Pancreas (tissue), 10 donors: Measurements from ENCODE around the gene PITPNM1. TPM values are rescaled to one million over a fixed set of nuclear protein-coding genes. Genes with fewer than 3 reads are reported as not detected.

Experiments
- ATAC-seq, 4 donors: fragments of 200-7000 bp; cut with Tn5 transposase; one replicate each; pipeline versions ENCODE4 v1.8.0 to v1.9.1; 2020; ENCODE audit warnings: mild to moderate bottlenecking in 4 of 4, moderate library complexity in 4 of 4
- DNase-seq, 6 donors: peaks; one replicate each; pipeline ENCODE4 v3.0.0-alpha.2; 2020
- FAIRE-seq: peaks from 2 replicates; lab custom pipeline; 2012; peaks lifted over from hg19 to GRCh38; lab: Jason Lieb, UNC
- H3K27ac ChIP-seq, 4 donors: fragments of 200-600 bp; sonication (generic); 1 replicate in 3 of 4; 2 replicates in 1 of 4; pipeline versions ENCODE4 v1.5.0 to v1.8.0; 2020
- H3K27me3 ChIP-seq, 4 donors: fragments of 200-600 bp; one replicate each; pipeline ENCODE4 v1.8.0; 2021
- H3K36me3 ChIP-seq, 3 donors: fragments of 200-600 bp; sonication (generic) in 1 of 3; one replicate each; pipeline versions ENCODE4 v1.5.0 to v1.8.0; 2020 to 2021
- H3K4me1 ChIP-seq, 3 donors: fragments of 200-600 bp; one replicate each; pipeline ENCODE4 v1.8.0; 2021
- H3K4me3 ChIP-seq, 4 donors: fragments of 200-600 bp; sonication (generic) in 2 of 4; one replicate each; pipeline versions ENCODE4 v1.5.0 to v1.8.0; 2020 to 2021
- H3K9me3 ChIP-seq, 4 donors: fragments of 200-600 bp; one replicate each; pipeline ENCODE4 v1.8.0; 2021
- CTCF ChIP-seq, 4 donors: fragments of 200-600 bp; sonication (generic) in 3 of 4; IDR thresholded peaks; one replicate each; pipeline versions ENCODE4 v1.5.0 to v1.8.0; 2021; ENCODE audit warnings: antibody characterized with exemption in 4 of 4
- WGBS, 2 donors: extraction: QIAGEN DNeasy Blood & Tissue Kit; methylation state at CpG; one replicate each; pipeline ENCODE4 v1.1.7; 2013; 5-methylcytosine and 5-hydroxymethylcytosine counted together
- intact Hi-C, 3 donors: fragments of 100-400 bp; cut with DNase I; formaldehyde crosslinking; loops; one replicate each; pipeline versions ENCODE4 v1.11.1 to v1.14.2; 2022
- polyA plus RNA-seq, 2 donors: library from polyadenylated mRNA; stranded (reverse); fragments of 200-250 nt; gene quantifications; one replicate each; pipeline ENCODE4 v1.2.3, GENCODE V29; 2013
- total RNA-seq, 6 donors: library from RNA; stranded (reverse); fragmentation: NEBNext Ultra II Directional in 4 of 6; extraction: Animal tissue kit (Norgen Biotek cat#: 25700) in 4 of 6; gene quantifications; one replicate each; pipeline versions ENCODE4 v1.2.1 to v1.2.4, GENCODE V29; 2021 to 2023
- donor health status: healthy with polysubstance abuse.
- donor health status: DM: no; HTN: no; CAD: no; lungs with moderate emphysema.
- donor health status: DM: no; HTN: no; CAD: no.
- donor health status: control.
- donor health status: control.
- donor health status: Bipolar disorder and iron deficiency.
- donor health status: DM: yes; HTN: yes; CAD: no.
- donor health status: DM: no; HTN: no; CAD: no.
- donor health status: DM: no; HTN: no; CAD: no.
- donor health status: DM: yes; HTN: yes; CAD: no.

The PITPNM1 gene
- total and polyA plus RNA-seq, 8 donors = 10.2 to 35.7 (median 24.3) TPM

DNA sequence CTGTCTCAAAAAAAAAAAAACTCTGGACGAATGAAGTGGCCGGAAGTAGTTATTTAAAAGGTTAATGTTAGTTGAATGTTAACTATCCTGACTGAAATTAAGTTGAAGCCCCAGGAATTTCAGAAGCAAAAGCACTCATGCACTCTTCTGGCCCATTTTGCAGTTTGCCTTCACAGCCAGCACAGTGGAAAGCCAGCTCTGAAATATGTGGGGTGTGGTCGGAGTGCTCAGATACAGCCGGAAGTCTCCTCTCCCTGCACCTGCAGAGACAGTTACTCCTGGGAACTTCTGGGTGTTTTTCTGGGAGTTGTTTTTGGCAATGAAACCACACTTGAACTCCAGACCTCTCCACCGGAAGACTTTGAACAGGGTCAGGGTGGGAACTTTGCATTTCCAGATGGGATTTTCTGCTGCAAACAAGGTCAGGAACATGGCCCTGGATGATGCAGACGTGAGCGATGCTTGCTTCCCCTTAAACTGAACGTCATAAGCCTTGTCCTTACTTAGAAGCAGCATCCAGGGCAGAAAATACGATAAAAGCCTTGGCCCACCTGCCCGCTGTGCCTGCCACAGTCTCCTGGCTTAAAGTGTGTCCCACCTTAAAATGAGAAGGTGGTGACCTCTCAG lies 39.6 kb upstream of the PITPNM1 start:
- Histone ChIP-seq H3K4me3 (no peak overlapping the region), H3K27ac (peak overlapping the region in 2 of 4 donors; percentile 6 to 42), H3K36me3 (no peaks in the 10 kb centered on the region), H3K4me1 (peaks cover 4 to 6% (median 5%) of the 10 kb centered on the region in 3 donors), H3K9me3 (no peaks in the 10 kb centered on the region), H3K27me3 (no peaks in the 10 kb centered on the region)
- no peak for TF ChIP-seq CTCF (IDR thresholded peaks at IDR 0.05)
- ATAC-seq = peak in 3 of 4 donors; percentile 33 to 45 (median 37)
- no peak for FAIRE-seq
- WGBS, 2 donors = 55 to 60% methylated on average over 10 of the region's 10 CpGs
- intact Hi-C loops = no loop called here
- DNase-seq = no peak

- Histone ChIP-seq H3K4me3 (no peak overlapping the region), H3K9me3 (no peaks in the 10 kb centered on the region), H3K36me3 (no peaks in the 10 kb centered on the region), H3K4me1 (peaks cover 4 to 6% (median 5%) of the 10 kb centered on the region in 3 donors), H3K27me3 (no peaks in the 10 kb centered on the region), H3K27ac (no peak overlapping the region)
- 32 to 49% methylated on average over 2 of the region's 2 CpGs for WGBS, 2 donors
- ATAC-seq = no peak
- intact Hi-C loops = no loop called here
- TF ChIP-seq CTCF (IDR thresholded peaks at IDR 0.05) = no peak
- FAIRE-seq = no peak
- no peak for DNase-seq
Observed at GRCh38 chr11:67543585-67543984, 38.4 kb upstream of the PITPNM1 start.

DNA sequence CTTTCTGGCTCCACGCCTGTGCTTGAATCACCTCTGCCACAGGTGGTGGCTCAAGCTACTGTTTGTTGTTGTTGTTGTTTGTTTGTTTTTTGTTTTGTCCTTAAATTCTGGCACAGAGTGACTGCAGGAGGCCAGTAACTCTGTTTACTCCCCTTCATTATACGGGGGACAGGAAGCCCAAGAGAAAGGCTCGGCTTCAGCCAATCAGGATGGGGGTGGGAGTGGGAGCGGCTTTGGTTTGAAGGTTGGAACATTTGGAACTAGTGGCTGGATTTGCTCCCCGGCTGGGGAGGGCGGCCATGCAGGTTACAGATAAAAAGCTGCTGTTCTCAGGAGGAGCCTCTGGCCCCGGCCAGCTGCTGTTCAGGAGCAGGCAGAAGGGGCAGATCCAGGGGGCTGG lies 37.8 kb upstream of the PITPNM1 start:
- FAIRE-seq = no peak
- TF ChIP-seq CTCF (IDR thresholded peaks at IDR 0.05) = no peak
- H3K9me3 ChIP-seq = no peaks in the 10 kb centered on the region
- no peak overlapping the region for H3K4me3 ChIP-seq
- DNase-seq = no peak
- H3K4me1 ChIP-seq = peaks cover 4 to 6% (median 5%) of the 10 kb centered on the region in 3 donors
- no peaks in the 10 kb centered on the region for H3K36me3 ChIP-seq
- no peak for ATAC-seq
- H3K27me3 ChIP-seq = no peaks in the 10 kb centered on the region
- H3K27ac ChIP-seq = no peak overlapping the region
- 70 to 86% methylated on average over 6 to 7 of the region's 7 CpGs for WGBS, 2 donors
- intact Hi-C loops = no loop called here

- H3K4me3 ChIP-seq = no peak overlapping the region
- H3K4me1 ChIP-seq = peaks cover 4 to 6% (median 5%) of the 10 kb centered on the region in 3 donors
- ATAC-seq (no peak), FAIRE-seq (no peak), DNase-seq (no peak)
- no peaks in the 10 kb centered on the region for H3K9me3 ChIP-seq
- no peak overlapping the region for H3K27ac ChIP-seq
- no peak for TF ChIP-seq CTCF (IDR thresholded peaks at IDR 0.05)
- intact Hi-C loops = no loop called here
- H3K36me3 ChIP-seq = no peaks in the 10 kb centered on the region
- WGBS, 2 donors = 69 to 91% methylated on average over 3 of the region's 3 CpGs
- no peaks in the 10 kb centered on the region for H3K27me3 ChIP-seq
Observed at GRCh38 chr11:67542169-67542568, 37.0 kb upstream of the PITPNM1 start.

DNA sequence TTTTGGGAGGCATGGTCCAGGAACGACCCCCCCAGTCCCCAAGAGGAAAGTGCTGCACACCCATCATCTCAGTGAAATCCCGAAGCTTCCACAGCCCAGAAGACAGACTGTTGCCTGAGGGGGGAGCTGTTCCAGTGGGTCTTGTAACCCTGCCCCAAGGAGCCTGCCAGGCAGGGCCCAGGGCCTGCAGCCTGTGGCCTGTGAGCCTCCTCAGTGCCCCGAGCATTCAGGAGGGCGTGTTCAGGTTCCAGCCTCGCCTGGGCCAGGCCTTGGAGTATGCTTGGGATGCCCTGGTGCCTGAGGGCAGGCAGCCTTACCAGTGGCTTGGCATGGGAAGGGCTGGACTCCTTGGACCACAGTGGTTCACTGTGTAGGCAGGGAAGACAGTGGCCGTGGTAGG lies 36.0 kb upstream of the PITPNM1 start:
- DNase-seq (no peak), ATAC-seq (no peak), FAIRE-seq (no peak)
- no peaks in the 10 kb centered on the region for H3K36me3 ChIP-seq
- no peak overlapping the region for H3K27ac ChIP-seq
- intact Hi-C loops = no loop called here
- no peak overlapping the region for H3K4me3 ChIP-seq
- 87 to 91% methylated on average over 6 of the region's 6 CpGs for WGBS, 2 donors
- no peak for TF ChIP-seq CTCF (IDR thresholded peaks at IDR 0.05)
- H3K9me3 ChIP-seq = no peaks in the 10 kb centered on the region
- H3K4me1 ChIP-seq = peaks cover 4 to 10% (median 9%) of the 10 kb centered on the region in 3 donors
- H3K27me3 ChIP-seq = no peaks in the 10 kb centered on the region
